PC-3 (cell line): ENCODE measurements around the gene LRRC57. TPM values are rescaled to one million over a fixed set of nuclear protein-coding genes. Genes with fewer than 3 reads are reported as not detected.

ENCODE experiments used
- ATAC-seq: fragments of 200-7000 bp; cut with Tn5 transposase; 2 replicates; pipeline ENCODE4 v1.9.1; 2020; ENCODE audit warnings: mild to moderate bottlenecking, moderate library complexity
- BruUV-seq: library from RNA; stranded (reverse); fragments of 400-500 nt; replicated peaks from 2 replicates; lab custom pipeline; 2021; lab: Mats Ljungman, UMichigan
- CTCF ChIA-PET: fragments of 300-600 bp; sonication (Branson Sonifier 250); formaldehyde crosslinking; loops from one replicate; lab custom pipeline; 2022; ENCODE audit warnings: antibody characterized with exemption; lab: Charles Lee
- POLR2A ChIA-PET: fragments of 300-600 bp; sonication (Branson Sonifier 250); formaldehyde crosslinking; loops from one replicate; lab custom pipeline; 2022; ENCODE audit warnings: antibody characterized with exemption; ENCODE audit not compliant: unreplicated experiment; lab: Charles Lee
- DNase-seq: peaks from one replicate; pipeline ENCODE4 v3.0.0-alpha.2; 2015
- H2AFZ ChIP-seq: fragments of 300-600 bp; sonication (generic); 2 replicates; pipeline ENCODE4 v1.6.0; 2016; ENCODE audit warnings: antibody characterized with exemption, low read length
- H3F3A ChIP-seq: fragments of 300-600 bp; sonication (generic); one replicate; pipeline ENCODE4 v1.6.0; 2017; ENCODE audit warnings: antibody characterized with exemption, low read length, control low read depth, mild to moderate bottlenecking; ENCODE audit not compliant: unreplicated experiment
- H3K27ac ChIP-seq: fragments of 300-600 bp; sonication (generic); 2 replicates; pipeline ENCODE4 v1.5.1; 2016; ENCODE audit warnings: mild to moderate bottlenecking, low read length
- H3K27me3 ChIP-seq: fragments of 300-600 bp; sonication (generic); 2 replicates; pipeline ENCODE4 v1.6.1; 2016; ENCODE audit warnings: low read length, mixed read lengths
- H3K36me3 ChIP-seq: fragments of 300-600 bp; sonication (generic); 2 replicates; pipeline ENCODE4 v1.6.1; 2016; ENCODE audit warnings: low read depth, mixed run types, low read length, mixed read lengths
- H3K4me1 ChIP-seq: fragments of 300-600 bp; sonication (generic); 2 replicates; pipeline ENCODE4 v1.5.1; 2016; ENCODE audit warnings: low read length; ENCODE audit not compliant: insufficient read depth
- H3K4me2 ChIP-seq: fragments of 300-600 bp; sonication (generic); 2 replicates; pipeline ENCODE4 v1.6.0; 2016; ENCODE audit warnings: low read length
- H3K4me3 ChIP-seq: fragments of 300-600 bp; sonication (generic); 2 replicates; pipeline ENCODE4 v1.5.1; 2016; ENCODE audit warnings: mild to moderate bottlenecking, low read length, mixed read lengths
- H3K79me2 ChIP-seq: fragments of 300-600 bp; sonication (generic); 2 replicates; pipeline ENCODE4 v1.6.1; 2017; ENCODE audit warnings: low read length, mixed read lengths
- H3K9ac ChIP-seq: fragments of 300-600 bp; sonication (generic); 2 replicates; pipeline ENCODE4 v1.6.0; 2016; ENCODE audit warnings: mild to moderate bottlenecking, low read length
- H3K9me2 ChIP-seq: fragments of 300-600 bp; sonication (generic); replicated peaks from 2 replicates; pipeline ENCODE4 v1.6.1; 2016; ENCODE audit warnings: mixed run types, low read length, mixed read lengths
- H3K9me3 ChIP-seq: fragments of 300-600 bp; sonication (generic); 2 replicates; pipeline ENCODE4 v1.6.1; 2016; ENCODE audit warnings: low read length, mixed read lengths
- H4K20me1 ChIP-seq: fragments of 300-600 bp; sonication (generic); 2 replicates; pipeline ENCODE4 v1.6.1; 2016; ENCODE audit warnings: low read length, mixed read lengths
- CTCF ChIP-seq: fragments of 300-600 bp; sonication (generic); conservative IDR thresholded peaks from 2 replicates; pipeline ENCODE4 v1.5.1; 2017; ENCODE audit warnings: antibody characterized with exemption, low read depth, mild to moderate bottlenecking, low read length
- EZH2 ChIP-seq: fragments of 300-600 bp; sonication (generic); IDR thresholded peaks from one replicate; pipeline ENCODE4 v1.6.1; 2017; ENCODE audit warnings: antibody characterized with exemption, mild to moderate bottlenecking, low read length; ENCODE audit not compliant: unreplicated experiment
- EZH2phosphoT487 ChIP-seq: fragments of 300-600 bp; sonication (generic); IDR thresholded peaks from 2 replicates; pipeline ENCODE4 v1.6.1; 2018; ENCODE audit warnings: mild to moderate bottlenecking, antibody characterized with exemption, low read length, borderline replicate concordance
- intact Hi-C: fragments of 100-400 bp; cut with micrococcal nuclease; formaldehyde crosslinking; loops from 2 replicates; pipeline ENCODE4 v1.9.0; 2023
- total RNA-seq: library from RNA; depleted of rRNA; stranded (reverse); fragments of >200 nt; gene quantifications from 2 replicates; pipeline ENCODE4 v1.2.3, GENCODE V29; 2014

Gene LRRC57
- total RNA-seq, 1 experiment from 2014 or later = 9.1 TPM

- H3K9ac ChIP-seq = no peak overlapping the region
- no peaks in the 10 kb centered on the region for H3K27me3 ChIP-seq
- BruUV-seq = no TSS peak
- no peak overlapping the region for H3K4me2 ChIP-seq
- ChIA-PET CTCF (no interaction called here), POLR2A (no interaction called here)
- no peaks in the 10 kb centered on the region for H3K9me3 ChIP-seq
- H3K4me1 ChIP-seq = no peaks in the 10 kb centered on the region
- ATAC-seq = no peak
- DNase-seq = no peak
- no peaks in the 10 kb centered on the region for H3F3A ChIP-seq
- no peak overlapping the region for H2AFZ ChIP-seq
- no peak overlapping the region for H3K4me3 ChIP-seq
- no peaks in the 10 kb centered on the region for H3K79me2 ChIP-seq
- H3K27ac ChIP-seq = no peak overlapping the region
- intact Hi-C loops = no loop called here
- no peaks in the 10 kb centered on the region for H3K9me2 ChIP-seq
- TF ChIP-seq EZH2phosphoT487 (no peak), EZH2 (no peak)
- no peaks in the 10 kb centered on the region for H4K20me1 ChIP-seq
- H3K36me3 ChIP-seq = 0 out of 2 replicates have a peak, but pooled peaks cover 2% of the 10 kb centered on the region
Observed at GRCh38 chr15:42523331-42523730, 25.3 kb downstream of the LRRC57 start.

- no peak for ATAC-seq
- Histone ChIP-seq H3K9me2 (no peaks in the 10 kb centered on the region), H3K4me3 (no peak overlapping the region), H2AFZ (no peak overlapping the region), H3K4me2 (no peak overlapping the region), H3K4me1 (peaks cover 9% of the 10 kb centered on the region), H3K9me3 (no peaks in the 10 kb centered on the region), H3K27me3 (no peaks in the 10 kb centered on the region), H3F3A (no peaks in the 10 kb centered on the region), H3K9ac (no peak overlapping the region), H3K36me3 (no peaks in the 10 kb centered on the region), H3K79me2 (no peaks in the 10 kb centered on the region), H4K20me1 (no peaks in the 10 kb centered on the region), H3K27ac (no peak overlapping the region)
- no TSS peak for BruUV-seq
- ChIA-PET POLR2A (no interaction called here), CTCF (no interaction called here)
- no peak for DNase-seq
- no peak for TF ChIP-seq EZH2phosphoT487
- TF ChIP-seq EZH2 = no peak
- no peak for TF ChIP-seq CTCF
- intact Hi-C loops = no loop called here
Observed at GRCh38 chr15:42511007-42511391, 37.6 kb downstream of the LRRC57 start.

DNA sequence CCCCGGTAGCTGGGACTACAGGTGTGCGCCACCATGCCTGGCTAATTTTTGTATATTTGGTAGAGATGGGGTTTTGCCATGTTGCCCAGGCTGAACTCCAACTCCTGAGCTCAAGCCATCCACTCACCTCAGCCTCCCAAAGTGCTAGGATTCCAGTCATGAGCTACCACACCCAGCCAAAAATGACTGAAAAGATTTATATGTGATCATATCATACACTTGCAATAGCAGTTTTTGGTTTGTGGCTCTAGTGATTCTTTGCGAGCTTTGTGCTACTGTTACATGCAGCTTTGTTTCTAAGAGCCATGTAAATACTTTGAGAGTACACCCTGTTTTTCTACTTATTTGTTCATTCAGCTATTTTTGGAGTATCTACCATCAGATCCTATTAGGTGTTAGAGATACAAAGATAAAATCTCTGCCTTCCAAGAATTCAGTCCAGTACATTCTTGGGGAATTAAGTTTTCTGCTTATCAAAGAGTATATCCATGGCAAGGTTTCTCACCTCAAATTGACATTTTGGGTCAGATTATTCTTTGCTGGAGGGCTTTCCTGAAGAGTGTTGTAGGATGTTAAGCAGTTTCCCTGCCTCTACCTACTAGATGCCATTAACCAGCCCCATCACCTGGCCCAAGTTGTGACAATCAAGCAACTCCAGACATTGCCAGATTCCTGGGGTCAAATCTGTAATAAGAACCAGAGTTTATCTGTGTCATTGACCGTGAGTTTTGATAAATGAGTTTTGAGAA is 38.2 kb downstream of the LRRC57 start:
- ChIA-PET POLR2A (interaction anchor here (0.6 to 0.8 kb wide), 2 partner anchors 9 to 39 kb away, joined by 4 to 5 read pairs; no protein-coding TSS in a partner anchor), CTCF (no interaction called here)
- Histone ChIP-seq H3K36me3 (no peaks in the 10 kb centered on the region), H3K9me2 (no peaks in the 10 kb centered on the region), H4K20me1 (no peaks in the 10 kb centered on the region), H3K4me3 (no peak overlapping the region), H3K27ac (no peak overlapping the region), H3K9me3 (no peaks in the 10 kb centered on the region), H3K4me1 (peaks cover 9% of the 10 kb centered on the region), H3K27me3 (no peaks in the 10 kb centered on the region), H3K79me2 (no peaks in the 10 kb centered on the region), H3K9ac (no peak overlapping the region), H3K4me2 (no peak overlapping the region), H3F3A (no peaks in the 10 kb centered on the region), H2AFZ (no peak overlapping the region)
- intact Hi-C loops = no loop called here
- DNase-seq (no peak), ATAC-seq (no peak)
- TF ChIP-seq EZH2 (no peak), CTCF (no peak), EZH2phosphoT487 (no peak)
- no TSS peak for BruUV-seq
